Suprapubic skin (tissue), 3 donors: ENCODE measurements around the gene APOO.

Experiments
- CTCF ChIP-seq, 2 donors: fragments of 200-600 bp in 1 of 2; fragments of 450-650 bp in 1 of 2; sonication (generic) in 1 of 2; IDR thresholded peaks; one replicate each; pipeline ENCODE4 v1.5.1; 2016 to 2019; ENCODE audit warnings: antibody characterized with exemption in 2 of 2, mild to moderate bottlenecking in 1 of 2, moderate library complexity in 1 of 2
- POLR2AphosphoS5 ChIP-seq, 3 donors: sonication (generic); formaldehyde crosslinking; IDR thresholded peaks; one replicate each; pipeline ENCODE4 v1.6.1; 2017; ENCODE audit warnings: antibody characterized with exemption in 3 of 3

- TF ChIP-seq CTCF (IDR thresholded peaks at IDR 0.05) (no peak), POLR2AphosphoS5 (IDR thresholded peaks at IDR 0.05) (no peak)
Observed at GRCh38 chrX:23783589-23784469, 123.9 kb downstream of the APOO start.
